K562 (cell line): Measurements from ENCODE around the gene MPZL1. TPM values are rescaled to one million over a fixed set of nuclear protein-coding genes. Genes with fewer than 3 reads are reported as not detected.

Experiments used
- CBFB ChIP-seq: sonication (generic); formaldehyde crosslinking; IDR thresholded peaks from 2 replicates; pipeline ENCODE4 v1.4.0; 2020; ENCODE audit warnings: mild to moderate bottlenecking, missing genetic modification reagents
- CXXC5 ChIP-seq: fragments of 250-450 bp; sonication (Bioruptor Pico); IDR thresholded peaks from 2 replicates; pipeline ENCODE4 v1.8.0; 2022; ENCODE audit warnings: inconsistent platforms, mild to moderate bottlenecking, moderate library complexity
- EGR1 ChIP-seq: fragments of 450-650 bp; conservative IDR thresholded peaks from 2 replicates; pipeline ENCODE4 v1.6.1; 2017; ENCODE audit warnings: mild to moderate bottlenecking
- KLF16 ChIP-seq: IDR thresholded peaks from 2 replicates; pipeline ENCODE4 v1.6.1; 2016; ENCODE audit warnings: antibody characterized with exemption
- LARP7 ChIP-seq: fragments of 450-650 bp; IDR thresholded peaks from 2 replicates; pipeline ENCODE4 v1.6.1; 2016
- MAFG ChIP-seq: fragments of 450-650 bp; conservative IDR thresholded peaks from 2 replicates; pipeline ENCODE4 v1.6.1; 2016; ENCODE audit warnings: missing genetic modification characterization, missing compliant biosample characterization
- MEIS2 ChIP-seq: fragments of 450-650 bp; IDR thresholded peaks from 2 replicates; pipeline ENCODE4 v1.6.1; 2014; ENCODE audit warnings: mild to moderate bottlenecking; ENCODE audit not compliant: partially characterized antibody
- NR2C1 ChIP-seq, 2 experiments: fragments of 450-650 bp; IDR thresholded peaks; 2 replicates each; pipeline ENCODE4 v1.6.1; 2017; ENCODE audit warnings: mild to moderate bottlenecking in 2 of 2, antibody characterized with exemption in 1 of 2, inconsistent platforms in 1 of 2, missing compliant biosample characterization in 1 of 2, missing genetic modification characterization in 1 of 2
- PHF20 ChIP-seq: fragments of 450-650 bp; IDR thresholded peaks from 2 replicates; pipeline ENCODE4 v1.6.1; 2018; ENCODE audit not compliant: partially characterized antibody
- POLR2AphosphoS5 ChIP-seq: IDR thresholded peaks from 2 replicates; pipeline ENCODE4 v1.6.1; 2011; ENCODE audit warnings: mild to moderate bottlenecking, low read depth, low read length, moderate library complexity; ENCODE audit not compliant: control insufficient read depth, insufficient read depth
- POLR2B ChIP-seq: fragments of 450-650 bp; IDR thresholded peaks from 2 replicates; pipeline ENCODE4 v1.6.1; 2018; ENCODE audit warnings: low read depth; ENCODE audit not compliant: partially characterized antibody
- TEAD4 ChIP-seq, 2 experiments: sonication (generic) in 1 of 2; formaldehyde crosslinking in 1 of 2; IDR thresholded peaks; 2 replicates each; pipeline versions ENCODE4 v1.6.1 to v1.8.0; 2012 to 2022; ENCODE audit warnings: borderline replicate concordance in 1 of 2, inconsistent platforms in 1 of 2, low read length in 1 of 2, mild to moderate bottlenecking in 1 of 2, missing genetic modification reagents in 1 of 2
- polyA plus RNA-seq, 8 experiments: library from polyadenylated mRNA; depleted of rRNA in 4 of 8; stranded (reverse) in 5 of 8; unstranded in 3 of 8; fragments of >200 nt; fragmentation: Nextera tagmentation in 2 of 8; fragmentation: Illumina TruSeq in 1 of 8; extraction: Ambion mirVana in 2 of 8; extraction: Trizol in 1 of 8; gene quantifications; 2 replicates each; pipeline versions ENCODE4 v1.2.1 to v1.2.3, GENCODE V29; 2011 to 2014; ENCODE audit warnings: inconsistent platforms in 1 of 8, missing spikeins in 1 of 8
- total RNA-seq, 7 experiments: library from RNA; depleted of rRNA in 6 of 7; stranded (reverse); fragments of >200 nt in 6 of 7; fragmentation: Illumina TruSeq in 2 of 7; extraction: Trizol in 2 of 7; gene quantifications; 2 replicates each; pipeline versions ENCODE4 v1.2.1 to v1.2.3, GENCODE V29; 2011 to 2021; ENCODE audit warnings: low replicate concordance in 1 of 7
- TF ChIP-seq, protein P1 (sequence below), 2 experiments: IDR thresholded peaks in 1 of 2; conservative IDR thresholded peaks in 1 of 2; 2 replicates each; pipeline ENCODE4 v1.6.1; 2016; ENCODE audit warnings: low read depth in 2 of 2, mild to moderate bottlenecking in 1 of 2, missing compliant biosample characterization in 1 of 2, missing genetic modification characterization in 1 of 2, moderate library complexity in 1 of 2
- TF ChIP-seq, protein P2 (sequence below): IDR thresholded peaks from 2 replicates; pipeline ENCODE4 v1.6.1; 2016; ENCODE audit warnings: missing genetic modification characterization, missing compliant biosample characterization
- TF ChIP-seq, protein P3 (sequence below): fragments of 250-450 bp; sonication (Bioruptor Pico); IDR thresholded peaks from 2 replicates; pipeline ENCODE4 v1.5.0; 2021
- TF ChIP-seq, protein P4 (sequence below): sonication (generic); formaldehyde crosslinking; IDR thresholded peaks from 2 replicates; pipeline ENCODE4 v1.8.0; 2023; ENCODE audit warnings: missing genetic modification reagents, mild to moderate bottlenecking, borderline replicate concordance

MPZL1 gene
- total and polyA plus RNA-seq, 9 of the 15 experiments (the other 6 are each of a cell fraction or from before 2014, with no cell fraction given): 14.5 to 153 (median 66.5) TPM

DNA sequence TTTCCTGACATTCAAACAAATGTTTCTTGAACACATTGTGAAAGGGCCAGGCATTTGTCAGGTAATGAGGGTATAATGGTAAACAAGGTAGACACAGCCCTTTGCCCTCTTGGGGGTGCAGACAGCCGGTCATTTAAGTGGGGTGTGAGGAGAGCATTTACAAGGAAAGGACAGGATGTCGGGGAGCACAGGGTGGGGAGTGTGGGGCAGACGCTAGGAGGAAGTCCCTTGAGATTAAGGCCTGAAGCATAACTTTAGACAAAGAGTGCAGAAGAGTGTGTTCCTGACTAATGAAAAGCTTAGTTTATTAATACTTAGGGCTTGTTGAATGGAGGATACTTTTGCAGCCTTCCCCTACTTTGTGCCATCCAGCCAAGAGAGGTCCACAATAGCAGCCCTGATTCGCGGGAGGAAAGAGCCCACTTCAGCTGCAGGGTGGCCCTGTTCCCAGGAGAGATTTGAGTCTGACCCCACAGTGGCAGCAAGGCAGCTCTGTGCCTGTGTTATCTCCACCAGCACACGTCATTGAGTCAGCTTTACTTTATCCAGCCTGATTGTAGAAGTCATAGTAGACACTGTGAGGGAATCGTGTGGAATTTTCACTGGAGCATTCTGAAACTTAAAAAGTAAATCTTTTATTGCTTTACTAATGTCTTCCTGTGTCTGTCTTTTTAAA lies 35.1 kb downstream of the MPZL1 start (continued):
- TF ChIP-seq, protein P1, sequence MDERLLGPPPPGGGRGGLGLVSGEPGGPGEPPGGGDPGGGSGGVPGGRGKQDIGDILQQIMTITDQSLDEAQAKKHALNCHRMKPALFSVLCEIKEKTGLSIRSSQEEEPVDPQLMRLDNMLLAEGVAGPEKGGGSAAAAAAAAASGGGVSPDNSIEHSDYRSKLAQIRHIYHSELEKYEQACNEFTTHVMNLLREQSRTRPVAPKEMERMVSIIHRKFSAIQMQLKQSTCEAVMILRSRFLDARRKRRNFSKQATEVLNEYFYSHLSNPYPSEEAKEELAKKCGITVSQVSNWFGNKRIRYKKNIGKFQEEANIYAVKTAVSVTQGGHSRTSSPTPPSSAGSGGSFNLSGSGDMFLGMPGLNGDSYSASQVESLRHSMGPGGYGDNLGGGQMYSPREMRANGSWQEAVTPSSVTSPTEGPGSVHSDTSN (CRISPR knock-in tag; IDR thresholded peaks at IDR 0.05; ENCODE audit: low read depth): no peak
- TF ChIP-seq, protein P1 (tag; conservative IDR thresholded peaks at IDR 0.05; ENCODE audit: low read depth): no peak
- TF ChIP-seq EGR1 (no peak), POLR2B (no peak), MEIS2 (peak; percentile 28), KLF16 (no peak), NR2C1 (IDR thresholded peaks at IDR 0.05) (no peak), NR2C1 (tag; IDR thresholded peaks at IDR 0.05) (0 out of 2 replicates have a peak, but pooled peaks have one; percentile 11), LARP7 (no peak), TEAD4 (IDR thresholded peaks at IDR 0.05; ENCODE audit: low read length) (peak; percentile 77), TEAD4 (CRISPR knock-in tag; IDR thresholded peaks at IDR 0.05; ENCODE audit: borderline replicate concordance) (no peak), CBFB (no peak), CXXC5 (peak; percentile 50; the same call in 1 of the 2 replicates), PHF20 (no peak), POLR2AphosphoS5 (peak; percentile 52; the same call in 1 of the 2 replicates), MAFG (tag) (no peak)
- TF ChIP-seq, protein P2, sequence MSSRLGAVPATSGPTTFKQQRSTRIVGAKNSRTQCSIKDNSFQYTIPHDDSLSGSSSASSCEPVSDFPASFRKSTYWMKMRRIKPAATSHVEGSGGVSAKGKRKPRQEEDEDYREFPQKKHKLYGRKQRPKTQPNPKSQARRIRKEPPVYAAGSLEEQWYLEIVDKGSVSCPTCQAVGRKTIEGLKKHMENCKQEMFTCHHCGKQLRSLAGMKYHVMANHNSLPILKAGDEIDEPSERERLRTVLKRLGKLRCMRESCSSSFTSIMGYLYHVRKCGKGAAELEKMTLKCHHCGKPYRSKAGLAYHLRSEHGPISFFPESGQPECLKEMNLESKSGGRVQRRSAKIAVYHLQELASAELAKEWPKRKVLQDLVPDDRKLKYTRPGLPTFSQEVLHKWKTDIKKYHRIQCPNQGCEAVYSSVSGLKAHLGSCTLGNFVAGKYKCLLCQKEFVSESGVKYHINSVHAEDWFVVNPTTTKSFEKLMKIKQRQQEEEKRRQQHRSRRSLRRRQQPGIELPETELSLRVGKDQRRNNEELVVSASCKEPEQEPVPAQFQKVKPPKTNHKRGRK (tag): no peak
- TF ChIP-seq, protein P3, sequence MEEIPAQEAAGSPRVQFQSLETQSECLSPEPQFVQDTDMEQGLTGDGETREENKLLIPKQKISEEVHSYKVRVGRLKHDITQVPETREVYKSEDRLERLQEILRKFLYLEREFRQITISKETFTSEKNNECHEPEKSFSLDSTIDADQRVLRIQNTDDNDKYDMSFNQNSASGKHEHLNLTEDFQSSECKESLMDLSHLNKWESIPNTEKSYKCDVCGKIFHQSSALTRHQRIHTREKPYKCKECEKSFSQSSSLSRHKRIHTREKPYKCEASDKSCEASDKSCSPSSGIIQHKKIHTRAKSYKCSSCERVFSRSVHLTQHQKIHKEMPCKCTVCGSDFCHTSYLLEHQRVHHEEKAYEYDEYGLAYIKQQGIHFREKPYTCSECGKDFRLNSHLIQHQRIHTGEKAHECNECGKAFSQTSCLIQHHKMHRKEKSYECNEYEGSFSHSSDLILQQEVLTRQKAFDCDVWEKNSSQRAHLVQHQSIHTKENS: no peak
- TF ChIP-seq, protein P4, sequence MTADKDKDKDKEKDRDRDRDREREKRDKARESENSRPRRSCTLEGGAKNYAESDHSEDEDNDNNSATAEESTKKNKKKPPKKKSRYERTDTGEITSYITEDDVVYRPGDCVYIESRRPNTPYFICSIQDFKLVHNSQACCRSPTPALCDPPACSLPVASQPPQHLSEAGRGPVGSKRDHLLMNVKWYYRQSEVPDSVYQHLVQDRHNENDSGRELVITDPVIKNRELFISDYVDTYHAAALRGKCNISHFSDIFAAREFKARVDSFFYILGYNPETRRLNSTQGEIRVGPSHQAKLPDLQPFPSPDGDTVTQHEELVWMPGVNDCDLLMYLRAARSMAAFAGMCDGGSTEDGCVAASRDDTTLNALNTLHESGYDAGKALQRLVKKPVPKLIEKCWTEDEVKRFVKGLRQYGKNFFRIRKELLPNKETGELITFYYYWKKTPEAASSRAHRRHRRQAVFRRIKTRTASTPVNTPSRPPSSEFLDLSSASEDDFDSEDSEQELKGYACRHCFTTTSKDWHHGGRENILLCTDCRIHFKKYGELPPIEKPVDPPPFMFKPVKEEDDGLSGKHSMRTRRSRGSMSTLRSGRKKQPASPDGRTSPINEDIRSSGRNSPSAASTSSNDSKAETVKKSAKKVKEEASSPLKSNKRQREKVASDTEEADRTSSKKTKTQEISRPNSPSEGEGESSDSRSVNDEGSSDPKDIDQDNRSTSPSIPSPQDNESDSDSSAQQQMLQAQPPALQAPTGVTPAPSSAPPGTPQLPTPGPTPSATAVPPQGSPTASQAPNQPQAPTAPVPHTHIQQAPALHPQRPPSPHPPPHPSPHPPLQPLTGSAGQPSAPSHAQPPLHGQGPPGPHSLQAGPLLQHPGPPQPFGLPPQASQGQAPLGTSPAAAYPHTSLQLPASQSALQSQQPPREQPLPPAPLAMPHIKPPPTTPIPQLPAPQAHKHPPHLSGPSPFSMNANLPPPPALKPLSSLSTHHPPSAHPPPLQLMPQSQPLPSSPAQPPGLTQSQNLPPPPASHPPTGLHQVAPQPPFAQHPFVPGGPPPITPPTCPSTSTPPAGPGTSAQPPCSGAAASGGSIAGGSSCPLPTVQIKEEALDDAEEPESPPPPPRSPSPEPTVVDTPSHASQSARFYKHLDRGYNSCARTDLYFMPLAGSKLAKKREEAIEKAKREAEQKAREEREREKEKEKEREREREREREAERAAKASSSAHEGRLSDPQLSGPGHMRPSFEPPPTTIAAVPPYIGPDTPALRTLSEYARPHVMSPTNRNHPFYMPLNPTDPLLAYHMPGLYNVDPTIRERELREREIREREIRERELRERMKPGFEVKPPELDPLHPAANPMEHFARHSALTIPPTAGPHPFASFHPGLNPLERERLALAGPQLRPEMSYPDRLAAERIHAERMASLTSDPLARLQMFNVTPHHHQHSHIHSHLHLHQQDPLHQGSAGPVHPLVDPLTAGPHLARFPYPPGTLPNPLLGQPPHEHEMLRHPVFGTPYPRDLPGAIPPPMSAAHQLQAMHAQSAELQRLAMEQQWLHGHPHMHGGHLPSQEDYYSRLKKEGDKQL (CRISPR knock-in tag): no peak
